Nephron (organoid): ENCODE measurements around the gene TRAPPC2B.
"Not testable (repeated sequence)": the region's sequence is repeated elsewhere in the genome, so short reads cannot be mapped to it uniquely, and the experiment has no call there.

Experiments used
- H3K27ac Mint-ChIP-seq, 3 experiments: 2 replicates each; pipeline ENCODE4 v1.8.0; 2020; ENCODE audit warnings: mixed read lengths in 3 of 3, mild to moderate bottlenecking in 2 of 3, moderate library complexity in 1 of 3
- H3K27me3 Mint-ChIP-seq: 2 replicates; pipeline ENCODE4 v1.8.0; 2021; ENCODE audit warnings: low read depth, mild to moderate bottlenecking, moderate library complexity, mixed read lengths
- H3K36me3 Mint-ChIP-seq: 2 replicates; pipeline ENCODE4 v1.8.0; 2020; ENCODE audit warnings: low read depth, mixed read lengths
- H3K4me1 Mint-ChIP-seq: 2 replicates; pipeline ENCODE4 v1.8.0; 2020; ENCODE audit warnings: mixed read lengths
- H3K4me3 Mint-ChIP-seq, 3 experiments: 2 replicates each; pipeline ENCODE4 v1.8.0; 2020; ENCODE audit warnings: mild to moderate bottlenecking in 3 of 3, mixed read lengths in 3 of 3, moderate library complexity in 2 of 3
- H3K9me3 Mint-ChIP-seq: 2 replicates; pipeline ENCODE4 v1.8.0; 2020; ENCODE audit warnings: mixed read lengths
- TF ChIP-seq, protein P1 (sequence below), 3 experiments: fragments of 200-600 bp; sonication (generic); IDR thresholded peaks; one replicate each; pipeline ENCODE4 v1.5.0; 2021; ENCODE audit warnings: antibody characterized with exemption in 3 of 3; ENCODE audit not compliant: unreplicated experiment in 3 of 3

TRAPPC2B gene

DNA sequence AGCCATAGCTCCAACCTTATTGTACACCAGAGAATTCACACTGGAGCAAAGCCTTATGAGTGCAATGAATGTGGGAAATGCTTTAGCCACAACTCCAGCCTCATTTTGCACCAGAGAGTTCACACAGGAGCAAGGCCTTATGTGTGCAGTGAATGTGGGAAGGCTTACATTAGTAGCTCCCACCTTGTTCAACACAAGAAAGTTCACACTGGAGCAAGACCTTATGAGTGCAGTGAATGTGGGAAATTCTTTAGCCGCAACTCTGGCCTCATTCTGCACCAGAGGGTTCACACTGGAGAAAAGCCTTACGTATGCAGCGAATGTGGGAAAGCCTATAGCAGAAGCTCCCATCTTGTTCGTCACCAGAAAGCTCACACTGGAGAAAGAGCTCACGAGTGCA lies 5.9 kb upstream of the TRAPPC2B start:
- Mint-ChIP-seq H3K27ac (no peak overlapping the region), H3K27me3 (no peaks in the 10 kb centered on the region), H3K9me3 (peaks cover 13% of the 10 kb centered on the region), H3K4me3 (no peak overlapping the region), H3K4me1 (peaks cover 12% of the 10 kb centered on the region), H3K36me3 (peaks cover 76% of the 10 kb centered on the region)
- TF ChIP-seq, protein P1, sequence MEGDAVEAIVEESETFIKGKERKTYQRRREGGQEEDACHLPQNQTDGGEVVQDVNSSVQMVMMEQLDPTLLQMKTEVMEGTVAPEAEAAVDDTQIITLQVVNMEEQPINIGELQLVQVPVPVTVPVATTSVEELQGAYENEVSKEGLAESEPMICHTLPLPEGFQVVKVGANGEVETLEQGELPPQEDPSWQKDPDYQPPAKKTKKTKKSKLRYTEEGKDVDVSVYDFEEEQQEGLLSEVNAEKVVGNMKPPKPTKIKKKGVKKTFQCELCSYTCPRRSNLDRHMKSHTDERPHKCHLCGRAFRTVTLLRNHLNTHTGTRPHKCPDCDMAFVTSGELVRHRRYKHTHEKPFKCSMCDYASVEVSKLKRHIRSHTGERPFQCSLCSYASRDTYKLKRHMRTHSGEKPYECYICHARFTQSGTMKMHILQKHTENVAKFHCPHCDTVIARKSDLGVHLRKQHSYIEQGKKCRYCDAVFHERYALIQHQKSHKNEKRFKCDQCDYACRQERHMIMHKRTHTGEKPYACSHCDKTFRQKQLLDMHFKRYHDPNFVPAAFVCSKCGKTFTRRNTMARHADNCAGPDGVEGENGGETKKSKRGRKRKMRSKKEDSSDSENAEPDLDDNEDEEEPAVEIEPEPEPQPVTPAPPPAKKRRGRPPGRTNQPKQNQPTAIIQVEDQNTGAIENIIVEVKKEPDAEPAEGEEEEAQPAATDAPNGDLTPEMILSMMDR (IDR thresholded peaks at IDR 0.05; ENCODE audit: unreplicated experiment in 3 of 3), result no peak

- Mint-ChIP-seq H3K4me1 (peaks cover 18% of the 10 kb centered on the region), H3K9me3 (peaks cover 23% of the 10 kb centered on the region), H3K4me3 (no peak overlapping the region), H3K27me3 (no peaks in the 10 kb centered on the region), H3K36me3 (peaks cover 77% of the 10 kb centered on the region), H3K27ac (no peak overlapping the region)
- TF ChIP-seq, protein P1 (IDR thresholded peaks at IDR 0.05; ENCODE audit: unreplicated experiment in 3 of 3), result no peak
Measured at GRCh38 chr19:57359300-57359699, 4.1 kb upstream of the TRAPPC2B start.

DNA sequence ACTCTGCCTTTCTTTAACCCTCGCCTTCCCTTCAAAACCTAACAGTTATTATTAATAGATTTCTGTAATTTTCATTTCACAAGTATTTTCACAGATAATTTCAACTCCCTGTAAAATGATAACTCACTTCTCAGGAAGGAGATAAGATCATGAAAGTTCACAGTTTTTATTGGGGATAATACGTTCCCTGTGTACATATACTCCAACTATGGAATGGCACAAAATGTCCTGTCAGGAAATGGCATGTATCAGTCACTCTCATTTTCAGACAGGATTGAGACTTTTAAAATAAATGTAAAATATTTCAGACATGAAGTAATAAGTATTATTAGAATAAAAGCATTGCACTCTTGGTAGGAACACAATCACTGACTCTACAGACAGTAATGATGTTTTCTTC lies 932 bp upstream of the TRAPPC2B start:
- Mint-ChIP-seq H3K4me3 (peak overlapping the region; percentile 95 to 98 (median 96)), H3K9me3 (peaks cover 19% of the 10 kb centered on the region), H3K4me1 (peaks cover 19% of the 10 kb centered on the region), H3K36me3 (peaks cover 58% of the 10 kb centered on the region), H3K27me3 (no peaks in the 10 kb centered on the region), H3K27ac (peak overlapping the region; percentile 92 to 98 (median 97))
- TF ChIP-seq, protein P1 (IDR thresholded peaks at IDR 0.05; ENCODE audit: unreplicated experiment in 3 of 3), result no peak

- H3K9me3 Mint-ChIP-seq, result peaks cover 18% of the 10 kb centered on the region
- TF ChIP-seq, protein P1 (IDR thresholded peaks at IDR 0.05; ENCODE audit: unreplicated experiment in 3 of 3), result no peak
- H3K4me3 Mint-ChIP-seq, result peak overlapping the region; percentile 95 to 98 (median 96)
- H3K27me3 Mint-ChIP-seq, result no peaks in the 10 kb centered on the region
- peak overlapping the region; percentile 92 to 98 (median 97) for H3K27ac Mint-ChIP-seq
- peaks cover 55% of the 10 kb centered on the region for H3K36me3 Mint-ChIP-seq
- peaks cover 19% of the 10 kb centered on the region for H3K4me1 Mint-ChIP-seq
Measured at GRCh38 chr19:57363688-57364181, 384 bp downstream of the TRAPPC2B start.

GRCh38 chr19:57366776-57367175 lies 3.4 kb downstream of the TRAPPC2B start:
- peaks cover 19% of the 10 kb centered on the region for H3K4me1 Mint-ChIP-seq
- no peaks in the 10 kb centered on the region for H3K27me3 Mint-ChIP-seq
- peaks cover 65% of the 10 kb centered on the region for H3K36me3 Mint-ChIP-seq
- H3K9me3 Mint-ChIP-seq, result peaks cover 13% of the 10 kb centered on the region
- H3K4me3 Mint-ChIP-seq, result peak overlapping the region; percentile 61 to 72 (median 71)
- no peak overlapping the region for H3K27ac Mint-ChIP-seq
- TF ChIP-seq, protein P1 (IDR thresholded peaks at IDR 0.05; ENCODE audit: unreplicated experiment in 3 of 3), result no peak

GRCh38 chr19:57374179-57374578 lies 10.8 kb downstream of the TRAPPC2B start:
- TF ChIP-seq, protein P1 (IDR thresholded peaks at IDR 0.05; ENCODE audit: unreplicated experiment in 3 of 3), result no peak
- Mint-ChIP-seq H3K27me3 (no peaks in the 10 kb centered on the region), H3K4me1 (no peaks in the 10 kb centered on the region), H3K4me3 (no peak overlapping the region), H3K36me3 (peaks cover 97% of the 10 kb centered on the region), H3K27ac (no peak overlapping the region), H3K9me3 (peaks cover 41% of the 10 kb centered on the region)

GRCh38 chr19:57374647-57375046 lies 11.3 kb downstream of the TRAPPC2B start:
- Mint-ChIP-seq H3K36me3 (peaks cover 98% of the 10 kb centered on the region), H3K9me3 (peaks cover 46% of the 10 kb centered on the region)
- H3K27ac Mint-ChIP-seq, H3K4me1 Mint-ChIP-seq, H3K4me3 Mint-ChIP-seq, H3K27me3 Mint-ChIP-seq: not testable (repeated sequence)
